Stimulated activated CD8-positive, alpha-beta memory T cell treated with anti-CD3 and anti-CD28 coated beads, Interleukin-7, amount 100 ng/mL, for 24 hours (primary cell): Measurements from ENCODE around the gene CCNL1.
"Not testable (repeated sequence)": the region's sequence is repeated elsewhere in the genome, so short reads cannot be mapped to it uniquely, and the experiment has no call there.

Source experiments
- DNase-seq: peaks from one replicate; pipeline ENCODE4 v3.0.0-alpha.2; 2020; ENCODE audit warnings: low read depth

The CCNL1 gene

GRCh38 chr3:157170861-157171260, 10.9 kb upstream of the CCNL1 start:
- no peak for DNase-seq

GRCh38 chr3:157167371-157168042, 7.6 kb upstream of the CCNL1 start:
- no peak for DNase-seq

- DNase-seq: no peak
These were observed 6.6 kb upstream of the CCNL1 start for GRCh38 chr3:157166561-157166960.

- no peak for DNase-seq
These were observed 6.2 kb upstream of the CCNL1 start for GRCh38 chr3:157166115-157166514.

GRCh38 chr3:157163217-157163953, 3.4 kb upstream of the CCNL1 start:
- no peak for DNase-seq

- DNase-seq: not testable (repeated sequence)
These were observed 2.7 kb upstream of the CCNL1 start for GRCh38 chr3:157162620-157163019.

- no peak for DNase-seq
These were observed 894 bp upstream of the CCNL1 start for GRCh38 chr3:157160658-157161424.

- DNase-seq: peak; percentile 55
These were observed 748 bp downstream of the CCNL1 start for GRCh38 chr3:157159037-157159761.

GRCh38 chr3:157157836-157158235, 2.1 kb downstream of the CCNL1 start:
- DNase-seq: no peak

- no peak for DNase-seq
These were observed 2.9 kb downstream of the CCNL1 start for GRCh38 chr3:157156837-157157635.

- no peak for DNase-seq
These were observed 4.4 kb downstream of the CCNL1 start for GRCh38 chr3:157155591-157155990.

- DNase-seq: no peak
These were observed 5.2 kb downstream of the CCNL1 start for GRCh38 chr3:157154563-157155330.

GRCh38 chr3:157152930-157153329, 7.0 kb downstream of the CCNL1 start:
- DNase-seq: no peak

GRCh38 chr3:157152438-157152837, 7.5 kb downstream of the CCNL1 start:
- no peak for DNase-seq

- DNase-seq: no peak
These were observed 8.3 kb downstream of the CCNL1 start for GRCh38 chr3:157151627-157152026.

GRCh38 chr3:157151151-157151550, 8.8 kb downstream of the CCNL1 start:
- no peak for DNase-seq

GRCh38 chr3:157149136-157149696, 10.7 kb downstream of the CCNL1 start:
- DNase-seq: no peak

- DNase-seq: no peak
These were observed 11.6 kb downstream of the CCNL1 start for GRCh38 chr3:157148196-157148889.

GRCh38 chr3:157147099-157147803, 12.7 kb downstream of the CCNL1 start:
- no peak for DNase-seq
